Activated naive CD4-positive, alpha-beta T cell treated with anti-CD3 and anti-CD28 coated beads for 36 hours (primary cell): ENCODE data around the gene KCNMB3. TPM values are rescaled to one million over a fixed set of nuclear protein-coding genes. Genes with fewer than 3 reads are reported as not detected.

Experiments used
- CTCF ChIA-PET: fragments of 350-600 bp; sonication (Branson Sonifier 250); formaldehyde crosslinking; loops from one replicate; lab custom pipeline; 2021; ENCODE audit warnings: antibody characterized with exemption; lab: Charles Lee
- DNase-seq: peaks from one replicate; pipeline ENCODE4 v3.0.0-alpha.2; 2020
- H3K27ac Mint-ChIP-seq: one replicate; pipeline ENCODE4 v1.8.0; 2021; ENCODE audit warnings: mild to moderate bottlenecking, mixed read lengths
- H3K27me3 Mint-ChIP-seq: one replicate; pipeline ENCODE4 v1.8.0; 2021; ENCODE audit warnings: low read depth, mixed read lengths
- H3K36me3 Mint-ChIP-seq: one replicate; pipeline ENCODE4 v1.8.0; 2021; ENCODE audit warnings: low read depth, mixed read lengths
- H3K4me1 Mint-ChIP-seq: one replicate; pipeline ENCODE4 v1.8.0; 2021; ENCODE audit warnings: low read depth, mixed read lengths
- H3K4me3 Mint-ChIP-seq: one replicate; pipeline ENCODE4 v1.8.0; 2021; ENCODE audit warnings: mild to moderate bottlenecking, moderate library complexity, mixed read lengths
- H3K9me3 Mint-ChIP-seq: one replicate; pipeline ENCODE4 v1.8.0; 2021; ENCODE audit warnings: mixed read lengths
- intact Hi-C: fragments of 100-400 bp; cut with micrococcal nuclease; formaldehyde crosslinking; loops from one replicate; pipeline ENCODE4 v1.15.1; 2023
- total RNA-seq, 2 experiments: library from RNA; stranded (reverse); gene quantifications; one replicate each; pipeline ENCODE4 v1.2.3, GENCODE V29; 2021

The KCNMB3 gene, protein sequence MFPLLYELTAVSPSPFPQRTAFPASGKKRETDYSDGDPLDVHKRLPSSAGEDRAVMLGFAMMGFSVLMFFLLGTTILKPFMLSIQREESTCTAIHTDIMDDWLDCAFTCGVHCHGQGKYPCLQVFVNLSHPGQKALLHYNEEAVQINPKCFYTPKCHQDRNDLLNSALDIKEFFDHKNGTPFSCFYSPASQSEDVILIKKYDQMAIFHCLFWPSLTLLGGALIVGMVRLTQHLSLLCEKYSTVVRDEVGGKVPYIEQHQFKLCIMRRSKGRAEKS
- under 1 TPM; 0.20 to 0.29 TPM for total RNA-seq

DNA sequence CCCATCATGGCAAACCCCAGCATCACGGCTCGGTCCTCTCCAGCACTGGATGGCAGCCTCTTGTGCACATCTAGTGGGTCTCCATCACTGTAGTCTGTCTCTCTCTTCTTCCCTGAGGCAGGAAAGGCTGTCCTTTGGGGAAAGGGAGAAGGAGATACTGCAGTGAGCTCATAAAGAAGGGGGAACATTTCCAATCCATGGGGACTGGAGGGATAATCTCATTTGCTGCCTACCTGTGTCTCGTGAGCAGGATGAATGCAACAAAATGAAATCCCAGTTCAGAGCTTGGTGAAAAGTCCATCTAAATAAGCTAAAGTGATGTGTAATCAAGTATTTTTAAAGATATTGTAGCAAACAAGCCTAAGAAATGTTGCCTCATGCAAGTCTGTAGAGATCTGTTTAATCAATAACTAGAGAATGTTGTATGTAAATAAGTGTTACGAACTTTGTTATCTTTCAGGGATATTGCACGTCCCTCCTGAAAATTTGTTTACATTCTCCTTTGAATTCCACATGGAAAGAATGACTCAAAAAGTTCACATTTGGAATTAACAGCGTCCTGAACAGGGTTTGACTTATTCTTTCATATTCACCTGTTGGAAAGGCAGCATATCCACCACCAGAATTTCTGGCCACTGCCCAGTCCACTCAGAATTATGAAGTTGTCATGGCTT, at the start of gene KCNMB3:
Gene KCNMB3 (minus strand): TSS at position 312 of the 674 bp plus-strand sequence. CDS start 124 bp downstream, at position 188.
- Mint-ChIP-seq H3K9me3 (no peaks in the 10 kb centered on the region), H3K27ac (no peak within 1 kb of the TSS), H3K36me3 (peaks cover 1% of the 10 kb centered on the region), H3K4me3 (no peak within 1 kb of the TSS), H3K27me3 (no peaks in the 10 kb centered on the region), H3K4me1 (no peaks in the 10 kb centered on the region)
- DNase-seq, result no peak
- CTCF ChIA-PET, result interaction anchor here (0.7 kb wide), 1 partner anchor 76 kb away, joined by 3 read pairs; no protein-coding TSS in a partner anchor
- intact Hi-C loops, result no loop called here

DNA sequence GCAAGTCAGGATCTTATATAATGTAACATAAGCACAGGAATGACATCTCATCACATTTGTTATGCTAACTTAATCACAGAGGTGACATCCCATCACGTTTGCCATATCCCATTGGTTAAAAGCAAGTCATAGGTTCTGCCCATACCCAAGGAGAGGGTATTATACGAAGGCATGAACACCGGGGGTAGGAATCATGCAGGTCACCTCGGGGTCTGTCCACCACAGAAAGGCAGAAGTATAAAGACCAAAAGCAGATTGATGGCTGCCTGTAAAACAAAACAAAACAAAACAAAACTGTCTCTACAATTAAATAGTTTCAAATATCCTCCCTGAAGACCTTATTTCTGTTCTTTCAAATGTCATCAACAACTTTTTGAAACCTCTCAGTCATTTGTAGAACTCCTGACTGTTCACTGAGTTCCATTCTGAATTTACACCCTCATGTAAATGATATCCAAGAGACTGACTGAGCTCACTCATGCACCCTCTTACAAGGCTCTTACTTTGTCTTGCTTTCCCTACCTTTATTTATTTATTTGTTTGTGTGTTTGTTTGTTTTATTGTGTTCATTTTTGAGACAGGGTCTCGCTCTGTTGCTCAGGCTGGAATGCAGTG, 49.2 kb upstream of the KCNMB3 start:
- Mint-ChIP-seq H3K4me3 (no peak overlapping the region), H3K27ac (no peak overlapping the region), H3K27me3 (no peaks in the 10 kb centered on the region), H3K9me3 (no peaks in the 10 kb centered on the region), H3K36me3 (no peaks in the 10 kb centered on the region), H3K4me1 (no peaks in the 10 kb centered on the region)
- intact Hi-C loops, result no loop called here
- no peak for DNase-seq
- CTCF ChIA-PET, result no interaction called here

DNA sequence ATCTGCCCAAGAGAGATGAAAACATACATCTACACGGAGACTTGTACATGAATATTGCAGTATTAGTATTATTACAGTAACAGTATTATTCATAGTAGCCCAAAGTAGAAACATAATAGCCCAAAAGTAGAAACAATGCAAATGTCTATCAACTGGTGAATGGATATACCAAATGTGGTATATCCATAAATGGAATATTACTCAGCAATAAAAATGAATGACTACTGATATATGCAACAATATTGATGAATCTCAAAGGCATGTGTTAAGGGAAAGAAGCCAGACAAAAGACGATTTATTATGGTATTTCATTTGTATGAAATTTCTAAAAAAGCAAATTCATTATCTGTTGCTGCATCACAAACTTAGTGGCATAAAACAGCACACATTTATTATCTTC, 48.4 kb upstream of the KCNMB3 start:
- Mint-ChIP-seq H3K36me3 (no peaks in the 10 kb centered on the region), H3K27me3 (no peaks in the 10 kb centered on the region), H3K9me3 (no peaks in the 10 kb centered on the region), H3K4me1 (no peaks in the 10 kb centered on the region), H3K4me3 (no peak overlapping the region), H3K27ac (no peak overlapping the region)
- intact Hi-C loops, result no loop called here
- DNase-seq, result no peak
- CTCF ChIA-PET, result no interaction called here

DNA sequence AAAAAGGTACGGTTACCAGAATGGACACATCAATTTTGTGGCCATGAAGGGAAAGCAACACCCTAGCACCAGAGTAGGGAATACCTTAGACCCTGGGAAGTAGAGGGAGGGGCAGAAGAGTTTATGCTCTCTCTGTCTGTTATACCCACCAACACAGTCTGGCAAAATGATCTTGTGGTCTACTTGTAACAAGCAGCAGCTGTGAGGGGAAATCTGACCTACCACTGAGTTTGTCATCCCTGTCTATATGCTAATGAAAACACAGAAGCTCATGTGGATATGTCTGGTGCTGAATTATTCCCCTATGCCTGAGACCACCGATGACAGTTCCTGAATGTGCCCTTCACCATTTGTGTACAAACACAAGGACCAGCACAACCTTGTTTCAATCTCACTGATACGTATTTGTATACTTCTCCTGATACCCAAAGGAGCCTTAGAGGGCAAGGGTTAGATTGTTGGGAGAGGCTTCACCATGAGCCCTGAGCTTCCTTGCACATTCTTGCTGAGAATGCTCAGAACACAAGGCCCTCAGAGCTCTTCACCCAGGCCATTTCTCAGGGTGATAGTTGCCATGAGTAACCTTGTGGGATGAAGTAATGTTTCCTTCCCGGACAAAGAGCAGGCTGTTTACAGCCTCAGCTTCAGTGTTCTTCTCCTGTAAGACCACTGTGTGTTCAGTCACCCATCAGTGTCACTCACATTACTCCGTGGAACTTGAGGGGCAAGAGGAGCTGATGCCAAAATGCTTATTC, 47.2 kb upstream of the KCNMB3 start:
- Mint-ChIP-seq H3K27me3 (no peaks in the 10 kb centered on the region), H3K36me3 (no peaks in the 10 kb centered on the region), H3K27ac (no peak overlapping the region), H3K4me1 (no peaks in the 10 kb centered on the region), H3K9me3 (no peaks in the 10 kb centered on the region), H3K4me3 (no peak overlapping the region)
- CTCF ChIA-PET, result interaction anchor here (0.5 kb wide), 1 partner anchor 483 kb away, joined by 3 read pairs; no protein-coding TSS in a partner anchor
- intact Hi-C loops, result no loop called here
- no peak for DNase-seq

DNA sequence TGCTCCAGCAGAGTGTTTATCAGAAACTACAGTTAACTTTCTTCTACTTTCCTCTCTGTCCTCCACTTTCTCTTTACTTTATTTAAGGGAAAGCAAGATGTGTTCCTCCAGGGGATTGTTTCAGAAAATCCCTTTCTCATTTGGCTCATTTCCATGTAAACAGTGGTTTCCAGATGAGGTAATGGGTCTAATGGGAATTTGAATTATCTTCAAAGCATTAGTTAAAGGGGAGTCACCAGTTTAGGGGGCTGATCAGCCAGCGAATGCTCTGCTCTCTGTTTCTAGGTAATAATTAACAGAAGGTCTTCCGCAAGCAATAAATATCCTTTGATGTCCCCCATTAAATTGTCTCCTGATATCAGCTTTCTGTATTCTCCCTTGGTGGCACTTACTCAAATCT, 41.5 kb upstream of the KCNMB3 start:
- peaks cover 2% of the 10 kb centered on the region for H3K27me3 Mint-ChIP-seq
- intact Hi-C loops, result no loop called here
- H3K4me3 Mint-ChIP-seq, result no peak overlapping the region
- CTCF ChIA-PET, result interaction anchor here (1.2 kb wide), 1 partner anchor 277 kb away, joined by 5 read pairs; no protein-coding TSS in a partner anchor
- H3K36me3 Mint-ChIP-seq, result no peaks in the 10 kb centered on the region
- H3K9me3 Mint-ChIP-seq, result no peaks in the 10 kb centered on the region
- H3K27ac Mint-ChIP-seq, result no peak overlapping the region
- DNase-seq, result no peak
- H3K4me1 Mint-ChIP-seq, result no peaks in the 10 kb centered on the region

DNA sequence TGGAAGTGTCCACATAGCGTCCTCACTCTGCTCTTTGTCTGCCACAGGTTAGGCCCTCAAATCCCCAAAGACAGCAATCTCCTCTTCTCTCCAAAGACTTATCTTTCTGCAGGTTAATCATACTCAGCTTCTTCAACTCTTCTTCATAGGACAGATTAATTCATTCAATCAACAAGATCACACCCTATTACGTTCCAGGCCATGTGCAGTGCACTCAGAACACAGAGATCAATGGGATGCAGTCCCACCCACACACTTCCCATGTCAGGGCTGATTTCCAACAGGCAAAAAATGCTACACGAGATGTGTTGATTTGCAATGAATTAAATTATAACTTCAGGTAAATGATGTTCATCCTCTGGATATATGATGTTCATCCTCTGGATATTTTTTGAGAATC, 38.4 kb upstream of the KCNMB3 start:
- H3K27ac Mint-ChIP-seq, result no peak overlapping the region
- no peaks in the 10 kb centered on the region for H3K36me3 Mint-ChIP-seq
- CTCF ChIA-PET, result interaction anchor here (0.6 kb wide), 1 partner anchor 81 kb away, joined by 3 read pairs; no protein-coding TSS in a partner anchor
- intact Hi-C loops, result no loop called here
- peaks cover 2% of the 10 kb centered on the region for H3K27me3 Mint-ChIP-seq
- H3K9me3 Mint-ChIP-seq, result no peaks in the 10 kb centered on the region
- H3K4me3 Mint-ChIP-seq, result no peak overlapping the region
- H3K4me1 Mint-ChIP-seq, result no peaks in the 10 kb centered on the region
- DNase-seq, result no peak

DNA sequence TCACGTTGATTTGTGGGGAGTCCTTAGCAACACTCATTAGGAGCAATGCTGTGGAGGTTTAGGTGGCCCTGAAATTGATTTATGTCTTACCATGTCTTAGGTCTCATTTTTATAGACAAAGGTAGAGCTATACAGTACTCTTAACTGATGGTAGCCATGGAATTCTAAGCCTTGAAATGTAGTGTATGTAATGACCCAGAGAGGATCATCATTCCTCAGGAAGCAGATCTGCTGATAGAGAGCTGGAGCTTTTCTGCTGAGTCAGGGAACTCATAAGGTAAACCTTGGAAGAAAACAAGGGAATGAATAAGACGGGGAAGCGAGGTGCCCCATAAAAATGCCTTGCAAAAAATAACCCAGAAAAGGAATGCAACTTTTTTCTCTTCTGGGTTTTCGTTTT, 37.9 kb upstream of the KCNMB3 start:
- Mint-ChIP-seq H3K4me1 (no peaks in the 10 kb centered on the region), H3K36me3 (no peaks in the 10 kb centered on the region), H3K4me3 (no peak overlapping the region), H3K9me3 (no peaks in the 10 kb centered on the region), H3K27me3 (peaks cover 2% of the 10 kb centered on the region), H3K27ac (no peak overlapping the region)
- intact Hi-C loops, result no loop called here
- CTCF ChIA-PET, result interaction anchor here (0.7 kb wide), 1 partner anchor 17 kb away, joined by 3 read pairs; no protein-coding TSS in a partner anchor
- no peak for DNase-seq

DNA sequence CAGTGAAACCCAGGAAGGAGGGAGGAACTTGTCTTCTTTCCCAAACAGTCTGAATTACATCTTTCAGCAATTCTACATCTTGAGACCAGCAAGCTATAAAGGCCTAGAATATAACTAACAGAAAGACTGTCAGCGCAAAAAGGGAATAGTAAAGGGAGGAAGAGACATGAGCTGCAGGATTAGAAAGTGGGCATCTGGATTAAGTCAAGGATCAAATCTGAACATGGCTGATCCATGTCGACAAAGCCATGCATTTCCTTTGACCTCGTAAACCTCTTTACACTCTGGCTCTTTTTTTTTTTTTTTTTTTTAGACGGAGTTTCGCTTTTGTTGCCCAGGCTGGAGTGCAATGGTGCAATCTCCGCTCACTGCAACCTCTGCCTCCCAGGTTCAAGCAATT, 35.4 kb upstream of the KCNMB3 start:
- Mint-ChIP-seq H3K9me3 (no peaks in the 10 kb centered on the region), H3K27ac (no peak overlapping the region), H3K4me3 (no peak overlapping the region), H3K36me3 (no peaks in the 10 kb centered on the region), H3K4me1 (no peaks in the 10 kb centered on the region), H3K27me3 (peaks cover 4% of the 10 kb centered on the region)
- DNase-seq, result no peak
- CTCF ChIA-PET, result no interaction called here
- intact Hi-C loops, result no loop called here

DNA sequence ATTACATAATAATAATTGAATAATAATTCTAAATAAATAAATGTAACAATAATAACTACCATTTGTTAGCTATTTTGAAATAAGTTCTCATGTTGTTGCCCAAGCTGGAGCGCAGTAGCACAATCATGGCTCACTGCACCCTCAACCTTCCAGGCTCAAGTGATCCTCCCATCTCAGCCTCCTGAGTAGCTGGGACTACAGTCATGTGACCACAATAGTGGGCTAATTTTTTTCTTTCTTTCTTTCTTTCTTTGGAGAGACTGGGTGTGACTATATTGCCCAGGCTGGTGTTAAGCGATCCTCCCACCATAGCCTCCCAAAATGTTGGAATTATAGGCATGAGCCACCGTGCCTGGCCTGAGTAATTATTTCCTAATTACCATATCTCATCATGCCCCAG, 30.9 kb upstream of the KCNMB3 start:
- CTCF ChIA-PET, result no interaction called here
- no peaks in the 10 kb centered on the region for H3K4me1 Mint-ChIP-seq
- H3K9me3 Mint-ChIP-seq, result no peaks in the 10 kb centered on the region

DNA sequence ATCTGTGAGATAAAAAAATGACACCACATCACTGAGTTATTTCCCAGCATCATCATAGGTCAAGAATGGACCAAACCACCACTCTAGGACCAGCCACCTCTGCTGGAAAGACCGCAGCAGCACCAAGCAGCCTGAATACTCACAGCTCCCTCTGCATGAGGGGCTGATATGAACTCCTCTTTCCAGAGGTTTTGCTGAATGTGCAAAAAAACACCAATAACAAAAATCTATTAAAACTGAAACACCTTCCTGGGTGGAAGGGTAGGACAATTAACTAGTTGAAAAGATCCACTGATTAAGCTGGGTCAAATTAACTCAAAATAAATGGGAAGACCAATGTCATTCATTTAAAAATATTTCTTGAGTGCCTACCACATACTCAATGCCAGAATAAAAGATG, 28.9 kb upstream of the KCNMB3 start:
- no peak for DNase-seq
- CTCF ChIA-PET, result interaction anchor here (0.5 kb wide), 1 partner anchor 137 kb away, joined by 3 read pairs; no protein-coding TSS in a partner anchor
- intact Hi-C loops, result no loop called here
- Mint-ChIP-seq H3K27me3 (peaks cover 12% of the 10 kb centered on the region), H3K9me3 (no peaks in the 10 kb centered on the region), H3K36me3 (no peaks in the 10 kb centered on the region), H3K4me1 (no peaks in the 10 kb centered on the region), H3K4me3 (no peak overlapping the region), H3K27ac (no peak overlapping the region)

More for the DNA sequence above, 30.9 kb upstream of the KCNMB3 start:
- intact Hi-C loops, result no loop called here
- Mint-ChIP-seq H3K27me3 (peaks cover 12% of the 10 kb centered on the region), H3K36me3 (no peaks in the 10 kb centered on the region), H3K4me3 (no peak overlapping the region), H3K27ac (no peak overlapping the region)
- DNase-seq, result no peak

DNA sequence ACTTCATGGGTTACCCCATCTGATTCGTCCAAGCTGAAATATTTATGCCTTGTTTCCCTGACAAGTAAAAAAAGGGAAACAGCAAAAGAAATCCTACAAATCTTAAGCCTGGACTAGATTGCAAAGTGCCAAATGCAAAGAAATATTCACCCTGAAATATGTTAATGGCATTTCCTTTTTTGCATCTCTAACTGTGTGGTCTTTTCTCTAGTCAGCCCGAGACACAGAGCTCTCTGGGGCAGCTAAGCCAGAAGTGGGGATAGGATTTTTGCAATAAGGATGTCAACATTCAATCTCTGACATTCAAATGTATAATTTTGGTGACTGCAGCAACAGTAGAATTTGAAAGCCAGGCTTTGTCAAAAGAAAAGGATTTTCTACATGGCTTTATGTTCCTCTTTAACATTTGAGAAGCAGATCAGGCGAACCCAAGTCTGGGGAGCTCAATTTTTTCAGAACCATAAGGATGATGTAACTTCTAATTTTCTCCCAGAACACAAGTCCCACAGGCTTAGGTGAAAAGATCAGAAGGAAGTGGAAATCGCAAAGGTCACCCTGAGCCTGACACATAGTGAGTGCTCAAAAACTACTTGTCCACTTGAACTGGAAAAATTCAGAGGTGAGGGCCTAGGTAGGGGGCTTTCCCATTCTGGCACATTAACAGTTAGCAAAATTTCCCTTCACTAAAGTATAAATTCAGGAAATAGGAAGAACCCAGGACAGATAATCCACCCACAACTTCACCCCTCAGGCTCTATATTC, 28.2 kb upstream of the KCNMB3 start:
- no peaks in the 10 kb centered on the region for H3K9me3 Mint-ChIP-seq
- no peak overlapping the region for H3K4me3 Mint-ChIP-seq
- DNase-seq, result no peak
- no peaks in the 10 kb centered on the region for H3K4me1 Mint-ChIP-seq
- peaks cover 12% of the 10 kb centered on the region for H3K27me3 Mint-ChIP-seq
- intact Hi-C loops, result no loop called here
- H3K27ac Mint-ChIP-seq, result no peak overlapping the region
- CTCF ChIA-PET, result interaction anchor here (0.5 kb wide), 1 partner anchor 137 kb away, joined by 3 read pairs; no protein-coding TSS in a partner anchor
- H3K36me3 Mint-ChIP-seq, result no peaks in the 10 kb centered on the region
